ENCODE measurements around the gene SH3PXD2B.

The SH3PXD2B gene

GRCh38 chr5:172488221-172488620 lies 33.9 kb upstream of the SH3PXD2B start:
- Mint-ChIP-seq H3K9me3 (no peaks in the 10 kb centered on the region), H3K36me3 (ENCODE audit: low read depth) (no peaks in the 10 kb centered on the region), H3K27ac (no peak overlapping the region), H3K4me3 (no peak overlapping the region), H3K27me3 (ENCODE audit: low read depth) (peaks cover 9% of the 10 kb centered on the region), H3K4me1 (no peaks in the 10 kb centered on the region)
- no peak for TF ChIP-seq CTCF (IDR thresholded peaks at IDR 0.05; ENCODE audit: unreplicated experiment in 3 of 3)

GRCh38 chr5:172487671-172488070 lies 33.3 kb upstream of the SH3PXD2B start:
- Mint-ChIP-seq H3K27me3 (ENCODE audit: low read depth) (peaks cover 8% of the 10 kb centered on the region), H3K36me3 (ENCODE audit: low read depth) (no peaks in the 10 kb centered on the region), H3K4me3 (no peak overlapping the region), H3K4me1 (no peaks in the 10 kb centered on the region), H3K27ac (no peak overlapping the region), H3K9me3 (no peaks in the 10 kb centered on the region)
- no peak for TF ChIP-seq CTCF (IDR thresholded peaks at IDR 0.05; ENCODE audit: unreplicated experiment in 3 of 3)

- Mint-ChIP-seq H3K4me3 (no peak overlapping the region), H3K9me3 (no peaks in the 10 kb centered on the region), H3K36me3 (ENCODE audit: low read depth) (no peaks in the 10 kb centered on the region), H3K4me1 (no peaks in the 10 kb centered on the region), H3K27ac (peak overlapping the region in 1 of 3 experiments; percentile 19), H3K27me3 (ENCODE audit: low read depth) (peaks cover 8% of the 10 kb centered on the region)
- TF ChIP-seq CTCF (IDR thresholded peaks at IDR 0.05; ENCODE audit: unreplicated experiment in 3 of 3), result no peak
These were observed 32.6 kb upstream of the SH3PXD2B start for GRCh38 chr5:172486912-172487311.

GRCh38 chr5:172486451-172486850 lies 32.1 kb upstream of the SH3PXD2B start:
- no peak overlapping the region for H3K4me3 Mint-ChIP-seq
- no peaks in the 10 kb centered on the region for H3K9me3 Mint-ChIP-seq
- H3K27ac Mint-ChIP-seq, result peak overlapping the region in 1 of 3 experiments; percentile 19
- H3K27me3 Mint-ChIP-seq (ENCODE audit: low read depth), result peaks cover 8% of the 10 kb centered on the region
- H3K4me1 Mint-ChIP-seq, result no peaks in the 10 kb centered on the region
- no peak for TF ChIP-seq CTCF (IDR thresholded peaks at IDR 0.05; ENCODE audit: unreplicated experiment in 3 of 3)
- no peaks in the 10 kb centered on the region for H3K36me3 Mint-ChIP-seq (ENCODE audit: low read depth)

GRCh38 chr5:172485511-172486202 lies 31.3 kb upstream of the SH3PXD2B start:
- no peak overlapping the region for H3K4me3 Mint-ChIP-seq
- H3K27ac Mint-ChIP-seq, result no peak overlapping the region
- no peaks in the 10 kb centered on the region for H3K36me3 Mint-ChIP-seq (ENCODE audit: low read depth)
- no peaks in the 10 kb centered on the region for H3K4me1 Mint-ChIP-seq
- H3K27me3 Mint-ChIP-seq (ENCODE audit: low read depth), result peaks cover 4% of the 10 kb centered on the region
- H3K9me3 Mint-ChIP-seq, result no peaks in the 10 kb centered on the region
- TF ChIP-seq CTCF (IDR thresholded peaks at IDR 0.05; ENCODE audit: unreplicated experiment in 3 of 3), result no peak

- Mint-ChIP-seq H3K4me3 (no peak overlapping the region), H3K27me3 (ENCODE audit: low read depth) (peaks cover 3% of the 10 kb centered on the region), H3K36me3 (ENCODE audit: low read depth) (no peaks in the 10 kb centered on the region), H3K9me3 (no peaks in the 10 kb centered on the region), H3K27ac (no peak overlapping the region), H3K4me1 (no peaks in the 10 kb centered on the region)
- TF ChIP-seq CTCF (IDR thresholded peaks at IDR 0.05; ENCODE audit: unreplicated experiment in 3 of 3), result no peak
These were observed 30.3 kb upstream of the SH3PXD2B start for GRCh38 chr5:172484664-172485063.

Measured in nephron (organoid).